ENCODE results near the gene FITM1.

DNA sequence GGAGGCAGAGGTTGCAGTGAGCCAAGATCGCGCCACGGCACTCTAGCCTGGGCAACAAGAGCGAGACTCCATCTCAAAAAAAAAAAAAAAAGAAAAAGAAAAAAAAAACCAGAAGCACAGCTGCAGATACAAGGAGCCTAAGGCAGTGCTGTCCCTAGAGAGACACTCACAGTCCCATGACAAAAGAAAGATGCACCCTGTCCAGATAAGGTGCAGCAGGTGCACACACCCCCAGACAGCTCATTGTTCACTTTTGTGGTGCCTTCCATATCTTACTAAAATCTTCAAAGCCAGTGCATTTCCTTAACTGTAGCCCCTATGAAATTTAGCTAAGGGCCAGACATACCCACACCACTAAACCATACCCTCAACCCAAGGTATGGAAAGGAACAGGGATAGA, 8.0 kb upstream of the FITM1 start:
- no peak for TF ChIP-seq MXI1 (IDR thresholded peaks at IDR 0.05; ENCODE audit: low read depth, low read length)
- no peak for TF ChIP-seq RCOR1 (IDR thresholded peaks at IDR 0.05; ENCODE audit: low read length)
- TF ChIP-seq, protein P1, sequence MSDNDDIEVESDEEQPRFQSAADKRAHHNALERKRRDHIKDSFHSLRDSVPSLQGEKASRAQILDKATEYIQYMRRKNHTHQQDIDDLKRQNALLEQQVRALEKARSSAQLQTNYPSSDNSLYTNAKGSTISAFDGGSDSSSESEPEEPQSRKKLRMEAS (IDR thresholded peaks at IDR 0.05; ENCODE audit: low read depth) = no peak
- TF ChIP-seq SMC3 (IDR thresholded peaks at IDR 0.05; ENCODE audit: low read depth, low read length) = no peak
- no peak for TF ChIP-seq GABPA (IDR thresholded peaks at IDR 0.05; ENCODE audit: low read depth)
- TF ChIP-seq RFX5 (IDR thresholded peaks at IDR 0.05; ENCODE audit: low read length) = no peak
- TF ChIP-seq, protein P2, sequence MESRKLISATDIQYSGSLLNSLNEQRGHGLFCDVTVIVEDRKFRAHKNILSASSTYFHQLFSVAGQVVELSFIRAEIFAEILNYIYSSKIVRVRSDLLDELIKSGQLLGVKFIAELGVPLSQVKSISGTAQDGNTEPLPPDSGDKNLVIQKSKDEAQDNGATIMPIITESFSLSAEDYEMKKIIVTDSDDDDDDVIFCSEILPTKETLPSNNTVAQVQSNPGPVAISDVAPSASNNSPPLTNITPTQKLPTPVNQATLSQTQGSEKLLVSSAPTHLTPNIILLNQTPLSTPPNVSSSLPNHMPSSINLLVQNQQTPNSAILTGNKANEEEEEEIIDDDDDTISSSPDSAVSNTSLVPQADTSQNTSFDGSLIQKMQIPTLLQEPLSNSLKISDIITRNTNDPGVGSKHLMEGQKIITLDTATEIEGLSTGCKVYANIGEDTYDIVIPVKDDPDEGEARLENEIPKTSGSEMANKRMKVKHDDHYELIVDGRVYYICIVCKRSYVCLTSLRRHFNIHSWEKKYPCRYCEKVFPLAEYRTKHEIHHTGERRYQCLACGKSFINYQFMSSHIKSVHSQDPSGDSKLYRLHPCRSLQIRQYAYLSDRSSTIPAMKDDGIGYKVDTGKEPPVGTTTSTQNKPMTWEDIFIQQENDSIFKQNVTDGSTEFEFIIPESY (IDR thresholded peaks at IDR 0.05; ENCODE audit: borderline replicate concordance, low read depth) = no peak
- TF ChIP-seq, protein P3, sequence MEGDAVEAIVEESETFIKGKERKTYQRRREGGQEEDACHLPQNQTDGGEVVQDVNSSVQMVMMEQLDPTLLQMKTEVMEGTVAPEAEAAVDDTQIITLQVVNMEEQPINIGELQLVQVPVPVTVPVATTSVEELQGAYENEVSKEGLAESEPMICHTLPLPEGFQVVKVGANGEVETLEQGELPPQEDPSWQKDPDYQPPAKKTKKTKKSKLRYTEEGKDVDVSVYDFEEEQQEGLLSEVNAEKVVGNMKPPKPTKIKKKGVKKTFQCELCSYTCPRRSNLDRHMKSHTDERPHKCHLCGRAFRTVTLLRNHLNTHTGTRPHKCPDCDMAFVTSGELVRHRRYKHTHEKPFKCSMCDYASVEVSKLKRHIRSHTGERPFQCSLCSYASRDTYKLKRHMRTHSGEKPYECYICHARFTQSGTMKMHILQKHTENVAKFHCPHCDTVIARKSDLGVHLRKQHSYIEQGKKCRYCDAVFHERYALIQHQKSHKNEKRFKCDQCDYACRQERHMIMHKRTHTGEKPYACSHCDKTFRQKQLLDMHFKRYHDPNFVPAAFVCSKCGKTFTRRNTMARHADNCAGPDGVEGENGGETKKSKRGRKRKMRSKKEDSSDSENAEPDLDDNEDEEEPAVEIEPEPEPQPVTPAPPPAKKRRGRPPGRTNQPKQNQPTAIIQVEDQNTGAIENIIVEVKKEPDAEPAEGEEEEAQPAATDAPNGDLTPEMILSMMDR (IDR thresholded peaks at IDR 0.05) = no peak
- TF ChIP-seq, protein P4, sequence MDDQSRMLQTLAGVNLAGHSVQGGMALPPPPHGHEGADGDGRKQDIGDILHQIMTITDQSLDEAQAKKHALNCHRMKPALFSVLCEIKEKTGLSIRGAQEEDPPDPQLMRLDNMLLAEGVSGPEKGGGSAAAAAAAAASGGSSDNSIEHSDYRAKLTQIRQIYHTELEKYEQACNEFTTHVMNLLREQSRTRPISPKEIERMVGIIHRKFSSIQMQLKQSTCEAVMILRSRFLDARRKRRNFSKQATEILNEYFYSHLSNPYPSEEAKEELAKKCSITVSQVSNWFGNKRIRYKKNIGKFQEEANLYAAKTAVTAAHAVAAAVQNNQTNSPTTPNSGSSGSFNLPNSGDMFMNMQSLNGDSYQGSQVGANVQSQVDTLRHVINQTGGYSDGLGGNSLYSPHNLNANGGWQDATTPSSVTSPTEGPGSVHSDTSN (IDR thresholded peaks at IDR 0.05) = no peak
- no peak for TF ChIP-seq JUND (IDR thresholded peaks at IDR 0.05)
- no peak for TF ChIP-seq POLR2AphosphoS5 (IDR thresholded peaks at IDR 0.05; ENCODE audit: low read depth, low read length)
- TF ChIP-seq, protein P5, sequence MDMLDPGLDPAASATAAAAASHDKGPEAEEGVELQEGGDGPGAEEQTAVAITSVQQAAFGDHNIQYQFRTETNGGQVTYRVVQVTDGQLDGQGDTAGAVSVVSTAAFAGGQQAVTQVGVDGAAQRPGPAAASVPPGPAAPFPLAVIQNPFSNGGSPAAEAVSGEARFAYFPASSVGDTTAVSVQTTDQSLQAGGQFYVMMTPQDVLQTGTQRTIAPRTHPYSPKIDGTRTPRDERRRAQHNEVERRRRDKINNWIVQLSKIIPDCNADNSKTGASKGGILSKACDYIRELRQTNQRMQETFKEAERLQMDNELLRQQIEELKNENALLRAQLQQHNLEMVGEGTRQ (IDR thresholded peaks at IDR 0.05; ENCODE audit: borderline replicate concordance, low read depth, low read length) = no peak
- TF ChIP-seq, protein P6, sequence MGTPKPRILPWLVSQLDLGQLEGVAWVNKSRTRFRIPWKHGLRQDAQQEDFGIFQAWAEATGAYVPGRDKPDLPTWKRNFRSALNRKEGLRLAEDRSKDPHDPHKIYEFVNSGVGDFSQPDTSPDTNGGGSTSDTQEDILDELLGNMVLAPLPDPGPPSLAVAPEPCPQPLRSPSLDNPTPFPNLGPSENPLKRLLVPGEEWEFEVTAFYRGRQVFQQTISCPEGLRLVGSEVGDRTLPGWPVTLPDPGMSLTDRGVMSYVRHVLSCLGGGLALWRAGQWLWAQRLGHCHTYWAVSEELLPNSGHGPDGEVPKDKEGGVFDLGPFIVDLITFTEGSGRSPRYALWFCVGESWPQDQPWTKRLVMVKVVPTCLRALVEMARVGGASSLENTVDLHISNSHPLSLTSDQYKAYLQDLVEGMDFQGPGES (IDR thresholded peaks at IDR 0.05; ENCODE audit: low read depth, low read length) = no peak

Data from SK-N-SH (cell line).